GM21619 (cell line): Measurements from ENCODE around the gene CMTM8.

Experiments used
- ATAC-seq: cut with Tn5 transposase; IDR thresholded peaks from one replicate; pipeline ENCODE4 v1.9.1; 2021; ENCODE audit not compliant: unreplicated experiment

CMTM8 gene

GRCh38 chr3:32334675-32335074, 96.2 kb downstream of the CMTM8 start:
- ATAC-seq, result no peak

- ATAC-seq, result no peak
Observed at GRCh38 chr3:32335365-32336112, 97.1 kb downstream of the CMTM8 start.

GRCh38 chr3:32336113-32336498, 97.6 kb downstream of the CMTM8 start:
- ATAC-seq, result no peak

GRCh38 chr3:32337505-32337904, 99.0 kb downstream of the CMTM8 start:
- ATAC-seq, result no peak

- ATAC-seq, result no peak
Observed at GRCh38 chr3:32340039-32340438, 101.6 kb downstream of the CMTM8 start.

GRCh38 chr3:32340611-32341365, 102.3 kb downstream of the CMTM8 start:
- ATAC-seq, result no peak

GRCh38 chr3:32347343-32348125, 109.1 kb downstream of the CMTM8 start:
- ATAC-seq, result no peak

- no peak for ATAC-seq
Observed at GRCh38 chr3:32349184-32349583, 110.7 kb downstream of the CMTM8 start.

- ATAC-seq, result no peak
Observed at GRCh38 chr3:32352563-32352962, 114.1 kb downstream of the CMTM8 start.

GRCh38 chr3:32353351-32353750, 114.9 kb downstream of the CMTM8 start:
- ATAC-seq, result no peak

GRCh38 chr3:32354362-32354778, 115.9 kb downstream of the CMTM8 start:
- ATAC-seq, result no peak

- no peak for ATAC-seq
Observed at GRCh38 chr3:32355751-32356291, 117.3 kb downstream of the CMTM8 start.

- no peak for ATAC-seq
Observed at GRCh38 chr3:32359766-32360492, 121.4 kb downstream of the CMTM8 start.

GRCh38 chr3:32360493-32360827, 122.0 kb downstream of the CMTM8 start:
- ATAC-seq, result no peak

- no peak for ATAC-seq
Observed at GRCh38 chr3:32366638-32367397, 128.3 kb downstream of the CMTM8 start.

- ATAC-seq, result no peak
Observed at GRCh38 chr3:32367442-32367841, 129.0 kb downstream of the CMTM8 start.

GRCh38 chr3:32371461-32372212, 133.2 kb downstream of the CMTM8 start:
- ATAC-seq, result no peak

GRCh38 chr3:32372213-32372490, 133.7 kb downstream of the CMTM8 start:
- ATAC-seq, result no peak

GRCh38 chr3:32373276-32373675, 134.8 kb downstream of the CMTM8 start:
- ATAC-seq, result no peak

GRCh38 chr3:32373844-32374243, 135.4 kb downstream of the CMTM8 start:
- ATAC-seq, result no peak
